HS-27A (cell line): ENCODE data around the gene DFFB.

ENCODE experiments used
- DNase-seq: peaks from one replicate; pipeline ENCODE4 v3.0.0-alpha.2; 2012; ENCODE audit warnings: low read depth, missing footprints

Gene DFFB

GRCh38 chr1:3926956-3927355 is 69.7 kb downstream of the DFFB start:
- no peak for DNase-seq

DNA sequence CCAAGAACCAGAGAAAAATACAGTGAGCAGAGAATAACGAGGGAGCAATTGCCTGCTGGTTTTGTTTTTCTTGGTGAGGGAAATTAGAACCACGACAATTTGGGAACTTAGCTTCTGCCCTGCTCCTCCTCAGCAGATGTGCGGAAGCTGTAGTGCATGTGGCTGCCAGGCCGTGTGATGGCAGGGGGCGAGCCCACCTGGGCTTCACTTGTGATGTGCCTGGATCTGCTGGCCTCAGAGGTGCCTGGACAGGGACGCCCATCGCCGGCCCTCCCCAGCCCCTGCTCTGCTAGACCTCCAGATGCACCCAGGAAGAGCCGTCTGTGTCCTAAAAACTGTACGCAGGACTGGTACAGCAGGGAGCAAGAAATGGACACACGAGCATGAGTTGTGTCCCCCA is 71.3 kb downstream of the DFFB start:
- no peak for DNase-seq

- no peak for DNase-seq
Measured at GRCh38 chr1:3929126-3929525, 71.8 kb downstream of the DFFB start.

DNA sequence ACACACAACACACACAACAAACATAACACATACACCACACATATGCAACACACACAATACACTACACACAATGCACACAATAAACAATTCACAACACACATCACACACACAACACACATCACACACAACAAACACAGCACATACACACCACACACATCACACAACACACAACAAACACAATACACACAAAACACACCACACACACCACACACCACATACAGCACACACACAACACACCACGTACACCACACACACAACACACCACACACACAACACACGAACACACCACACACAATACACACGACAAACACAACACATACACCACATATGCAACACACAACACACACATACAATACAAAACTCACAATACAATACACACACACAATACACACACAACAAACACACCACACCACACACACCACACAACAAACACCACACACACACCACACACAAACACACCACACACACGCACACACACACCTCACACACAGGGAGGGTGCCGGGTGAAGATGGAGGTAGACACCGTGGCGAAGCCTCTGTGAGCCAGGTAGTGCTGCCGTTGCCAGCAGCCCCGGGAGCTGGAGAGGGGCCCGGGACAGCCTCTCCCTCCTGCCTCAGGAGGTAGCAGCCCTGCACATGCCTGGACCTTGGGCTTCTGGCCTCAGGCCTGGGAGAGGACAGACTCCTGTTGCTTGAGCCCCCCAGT is 73.2 kb downstream of the DFFB start:
- no peak for DNase-seq

GRCh38 chr1:3931007-3931912 is 74.0 kb downstream of the DFFB start:
- DNase-seq = no peak

DNA sequence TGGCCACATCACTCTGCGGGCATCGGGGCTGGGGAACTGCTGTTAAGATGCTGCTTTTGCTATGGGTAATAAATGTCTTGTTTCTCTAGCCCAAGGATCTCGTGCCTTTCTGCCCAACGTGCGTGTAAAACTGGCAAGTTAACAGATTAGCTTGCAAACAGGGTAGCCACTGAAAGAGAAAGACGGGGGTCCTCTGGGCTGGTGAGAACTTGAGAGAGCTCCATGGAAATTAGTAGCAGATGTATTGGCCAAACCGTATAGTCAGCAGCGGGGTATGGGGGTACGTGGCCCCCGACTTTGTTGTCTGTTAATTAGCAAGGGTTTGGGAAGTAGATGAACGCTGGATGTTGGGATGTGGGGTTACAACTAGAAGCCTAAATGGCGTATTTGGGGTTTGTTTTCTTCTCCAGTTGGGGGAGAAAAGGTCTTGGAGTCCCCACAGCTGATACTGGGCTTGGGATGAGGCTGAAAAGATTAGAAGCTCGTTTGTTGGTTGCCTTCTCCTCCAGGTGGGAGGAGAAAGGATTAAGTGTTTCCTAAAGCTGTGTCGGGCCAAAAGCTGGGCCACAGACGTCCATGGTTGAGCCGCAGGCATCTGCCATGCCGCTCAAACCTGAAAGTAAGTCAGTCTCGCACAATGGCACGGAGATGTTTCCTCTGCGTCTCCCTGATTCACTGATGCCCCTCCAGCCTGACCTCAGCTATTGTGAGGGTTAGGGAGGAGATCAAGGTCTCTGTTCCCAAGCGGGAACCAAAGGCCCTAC is 75.1 kb downstream of the DFFB start:
- DNase-seq = no peak
